ENCODE data around the gene GLB1L2.
"Not testable (repeated sequence)": the region's sequence is repeated elsewhere in the genome, so short reads cannot be mapped to it uniquely, and the experiment has no call there.

Gene GLB1L2

DNA sequence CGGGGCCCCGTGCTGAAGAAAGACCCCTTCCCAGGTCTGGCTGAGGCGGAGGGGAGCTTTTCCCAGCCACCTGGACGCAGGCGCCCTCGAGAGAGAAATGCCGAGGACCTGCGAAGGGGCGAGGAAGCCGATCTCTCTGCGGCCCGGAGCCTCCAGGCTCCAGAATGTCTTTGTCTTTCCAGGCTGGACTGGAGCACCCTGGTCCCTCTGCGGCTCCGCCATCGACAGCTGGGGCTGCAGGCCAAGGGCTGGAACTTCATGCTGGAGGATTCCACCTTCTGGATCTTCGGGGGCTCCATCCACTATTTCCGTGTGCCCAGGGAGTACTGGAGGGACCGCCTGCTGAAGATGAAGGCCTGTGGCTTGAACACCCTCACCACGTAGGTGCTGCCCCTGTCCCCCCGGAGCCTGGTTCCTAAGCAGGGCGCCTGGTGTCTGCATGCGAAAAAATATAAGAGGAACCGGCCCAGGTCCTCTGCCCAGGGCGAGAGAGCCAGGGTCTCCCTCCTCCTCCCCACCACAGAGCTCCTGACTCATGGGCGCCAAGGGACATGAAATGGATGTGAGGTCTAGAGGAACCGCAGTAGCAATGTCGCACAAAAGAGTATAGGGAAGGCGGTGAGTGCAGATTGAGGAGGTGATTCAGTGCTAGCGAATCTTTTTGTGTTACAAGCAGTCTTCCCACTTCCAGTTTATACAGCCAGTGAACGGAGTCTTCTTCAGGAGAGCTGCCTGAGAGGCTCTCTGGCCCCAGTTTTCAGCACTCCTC, 11.0 kb downstream of the GLB1L2 start:
- Mint-ChIP-seq H3K27ac (no peak overlapping the region), H3K4me1 (no peaks in the 10 kb centered on the region), H3K9me3 (no peaks in the 10 kb centered on the region), H3K27me3 (ENCODE audit: low read depth, poor library complexity) (peaks cover 19% of the 10 kb centered on the region), H3K4me3 (no peak overlapping the region), H3K36me3 (ENCODE audit: low read depth) (no peaks in the 10 kb centered on the region)
- no peak for DNase-seq
- TF ChIP-seq CTCF (IDR thresholded peaks at IDR 0.05): no peak

DNA sequence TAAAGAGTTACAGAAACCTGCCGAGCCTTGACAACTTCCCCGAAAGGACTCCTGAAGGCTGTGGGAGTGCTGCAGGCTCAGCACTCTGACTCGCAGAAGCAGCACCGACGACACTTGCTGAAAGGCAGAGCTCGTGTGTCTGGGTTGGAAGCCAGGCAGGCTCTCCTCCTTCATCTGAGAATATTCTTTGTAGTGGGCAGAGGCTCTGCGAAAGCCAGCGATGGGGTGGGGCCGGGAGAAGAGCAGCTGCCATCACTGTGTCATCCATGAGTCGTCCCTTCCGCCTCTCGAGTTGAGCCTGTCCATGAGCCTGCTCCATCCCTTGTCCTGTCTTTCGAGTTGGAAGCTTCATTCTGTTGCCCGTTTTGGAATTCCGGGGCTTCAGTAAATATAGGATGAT, 11.9 kb downstream of the GLB1L2 start:
- H3K27me3 Mint-ChIP-seq (ENCODE audit: low read depth, poor library complexity): peaks cover 12% of the 10 kb centered on the region
- no peaks in the 10 kb centered on the region for H3K36me3 Mint-ChIP-seq (ENCODE audit: low read depth)
- H3K9me3 Mint-ChIP-seq: no peaks in the 10 kb centered on the region
- TF ChIP-seq CTCF (IDR thresholded peaks at IDR 0.05): no peak
- no peak for DNase-seq
- H3K4me3 Mint-ChIP-seq: no peak overlapping the region
- no peak overlapping the region for H3K27ac Mint-ChIP-seq
- no peaks in the 10 kb centered on the region for H3K4me1 Mint-ChIP-seq

DNA sequence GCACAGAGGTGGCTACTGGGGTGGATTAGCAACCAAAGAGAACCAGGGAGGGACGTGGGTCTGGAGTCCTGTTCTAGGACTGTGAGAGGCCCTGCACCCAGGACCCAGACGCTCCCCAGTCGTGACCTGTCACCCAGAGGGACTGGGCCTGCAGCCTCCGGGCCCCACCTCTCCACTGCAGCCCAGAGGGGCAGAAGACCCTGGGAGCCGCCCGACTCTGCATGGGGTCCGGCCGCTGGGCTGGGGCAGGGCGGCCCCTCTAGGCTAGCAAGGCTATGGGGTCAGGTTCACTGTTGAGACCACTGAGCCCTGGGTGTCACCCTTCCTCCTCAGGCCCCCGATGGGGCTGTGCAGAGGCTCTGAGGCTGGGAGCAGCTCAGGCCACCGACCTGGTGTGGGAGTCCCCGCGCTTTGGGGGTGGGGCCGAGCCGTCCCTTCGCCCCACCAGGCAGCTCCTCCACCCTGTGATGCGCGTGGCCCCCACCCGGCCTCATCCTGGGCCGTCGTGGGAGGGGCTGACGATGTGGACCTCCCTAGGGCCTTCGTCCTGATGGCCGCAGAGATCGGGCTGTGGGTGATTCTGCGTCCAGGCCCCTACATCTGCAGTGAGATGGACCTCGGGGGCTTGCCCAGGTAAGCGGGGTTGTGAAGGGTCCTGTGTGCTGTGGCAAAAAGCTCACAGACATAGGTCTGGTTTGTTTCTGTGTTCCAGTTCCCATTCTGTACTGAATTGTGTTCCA, 12.9 kb downstream of the GLB1L2 start:
- not testable (repeated sequence) for DNase-seq; H3K36me3 Mint-ChIP-seq (ENCODE audit: low read depth); H3K4me3 Mint-ChIP-seq; H3K9me3 Mint-ChIP-seq; H3K27ac Mint-ChIP-seq; H3K4me1 Mint-ChIP-seq
- peaks cover 14% of the 10 kb centered on the region for H3K27me3 Mint-ChIP-seq (ENCODE audit: low read depth, poor library complexity)

DNA sequence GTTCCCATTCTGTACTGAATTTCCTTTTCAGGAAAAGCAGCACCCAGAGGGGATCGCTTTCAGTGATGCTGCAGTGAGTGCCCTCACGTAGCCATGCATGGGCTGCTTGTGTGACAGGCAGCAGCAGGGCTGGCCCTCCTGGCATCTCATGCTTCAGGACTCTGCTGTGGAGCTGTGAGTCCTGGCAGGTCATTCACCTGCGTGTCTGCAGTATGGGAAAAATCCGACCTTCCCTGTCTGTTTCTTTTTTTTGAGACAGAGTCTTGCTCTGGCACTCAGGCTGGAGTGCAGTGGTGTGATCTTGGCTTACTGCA, 13.4 kb downstream of the GLB1L2 start:
- Mint-ChIP-seq H3K27me3 (ENCODE audit: low read depth, poor library complexity) (peaks cover 16% of the 10 kb centered on the region), H3K4me1 (no peaks in the 10 kb centered on the region), H3K4me3 (no peak overlapping the region), H3K36me3 (ENCODE audit: low read depth) (no peaks in the 10 kb centered on the region), H3K27ac (no peak overlapping the region), H3K9me3 (no peaks in the 10 kb centered on the region)
- TF ChIP-seq CTCF (IDR thresholded peaks at IDR 0.05): no peak
- no peak for DNase-seq

- peaks cover 18% of the 10 kb centered on the region for H3K27me3 Mint-ChIP-seq (ENCODE audit: low read depth, poor library complexity)
- H3K36me3 Mint-ChIP-seq (ENCODE audit: low read depth): no peaks in the 10 kb centered on the region
- H3K4me1 Mint-ChIP-seq: no peaks in the 10 kb centered on the region
- no peak for DNase-seq
- TF ChIP-seq CTCF (IDR thresholded peaks at IDR 0.05): no peak
- H3K4me3 Mint-ChIP-seq: no peak overlapping the region
- no peaks in the 10 kb centered on the region for H3K9me3 Mint-ChIP-seq
- H3K27ac Mint-ChIP-seq: no peak overlapping the region
Measured at GRCh38 chr11:134346101-134346975, 14.6 kb downstream of the GLB1L2 start.

DNA sequence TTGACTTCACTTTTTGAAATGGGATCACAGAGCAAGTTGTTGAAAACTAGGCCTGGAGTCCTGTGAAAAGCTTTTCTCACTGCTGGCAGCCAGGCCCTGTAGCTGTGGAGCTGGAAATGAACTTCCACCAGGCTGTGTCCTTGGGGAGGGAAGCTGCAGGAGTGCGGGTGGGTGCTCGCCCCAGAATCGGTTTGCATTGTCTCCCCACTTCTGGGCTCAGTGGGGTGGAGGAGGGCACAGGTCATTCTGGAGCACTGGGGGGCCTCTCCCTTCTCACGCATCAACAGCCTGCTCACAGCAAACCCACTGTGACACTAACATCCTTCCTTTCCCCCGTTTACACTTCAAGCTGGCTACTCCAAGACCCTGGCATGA, 15.2 kb downstream of the GLB1L2 start:
- no peak for TF ChIP-seq CTCF (IDR thresholded peaks at IDR 0.05)
- Mint-ChIP-seq H3K27me3 (ENCODE audit: low read depth, poor library complexity) (peaks cover 18% of the 10 kb centered on the region), H3K36me3 (ENCODE audit: low read depth) (no peaks in the 10 kb centered on the region), H3K4me1 (no peaks in the 10 kb centered on the region), H3K9me3 (no peaks in the 10 kb centered on the region), H3K4me3 (no peak overlapping the region), H3K27ac (no peak overlapping the region)
- no peak for DNase-seq

Measured in nephron progenitor cell (in vitro differentiated cells).